ENCODE data around the gene MVB12B.
A peak's percentile ranks its signal among the peaks of the same experiment; 100 is the strongest.

DNA sequence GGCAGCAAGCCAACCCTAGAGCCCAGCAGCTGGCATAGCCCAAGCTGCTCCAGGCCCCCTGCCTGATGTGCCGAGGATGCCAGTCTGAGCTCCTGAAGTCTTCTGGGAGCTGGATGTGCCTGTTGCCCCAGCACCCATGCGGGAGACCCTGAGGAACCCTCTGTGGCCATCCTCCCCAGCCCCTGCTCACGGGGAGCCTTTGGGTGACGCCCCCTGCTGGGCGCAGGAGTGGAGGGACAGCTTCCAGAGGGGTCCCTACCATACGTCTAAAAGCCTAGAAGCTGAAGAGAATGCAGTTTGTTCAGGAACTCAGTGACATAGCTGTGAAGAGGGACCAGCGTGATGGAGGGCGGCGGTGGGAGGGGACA is 33.1 kb upstream of the MVB12B start:
- TF ChIP-seq, protein P1, sequence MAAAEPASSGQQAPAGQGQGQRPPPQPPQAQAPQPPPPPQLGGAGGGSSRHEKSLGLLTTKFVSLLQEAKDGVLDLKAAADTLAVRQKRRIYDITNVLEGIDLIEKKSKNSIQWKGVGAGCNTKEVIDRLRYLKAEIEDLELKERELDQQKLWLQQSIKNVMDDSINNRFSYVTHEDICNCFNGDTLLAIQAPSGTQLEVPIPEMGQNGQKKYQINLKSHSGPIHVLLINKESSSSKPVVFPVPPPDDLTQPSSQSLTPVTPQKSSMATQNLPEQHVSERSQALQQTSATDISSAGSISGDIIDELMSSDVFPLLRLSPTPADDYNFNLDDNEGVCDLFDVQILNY (CRISPR knock-in tag; conservative IDR thresholded peaks at IDR 0.05) = no peak
- TF ChIP-seq CHD2 (IDR thresholded peaks at IDR 0.05; ENCODE audit: low read depth, low read length) = no peak
- TF ChIP-seq, protein P2, sequence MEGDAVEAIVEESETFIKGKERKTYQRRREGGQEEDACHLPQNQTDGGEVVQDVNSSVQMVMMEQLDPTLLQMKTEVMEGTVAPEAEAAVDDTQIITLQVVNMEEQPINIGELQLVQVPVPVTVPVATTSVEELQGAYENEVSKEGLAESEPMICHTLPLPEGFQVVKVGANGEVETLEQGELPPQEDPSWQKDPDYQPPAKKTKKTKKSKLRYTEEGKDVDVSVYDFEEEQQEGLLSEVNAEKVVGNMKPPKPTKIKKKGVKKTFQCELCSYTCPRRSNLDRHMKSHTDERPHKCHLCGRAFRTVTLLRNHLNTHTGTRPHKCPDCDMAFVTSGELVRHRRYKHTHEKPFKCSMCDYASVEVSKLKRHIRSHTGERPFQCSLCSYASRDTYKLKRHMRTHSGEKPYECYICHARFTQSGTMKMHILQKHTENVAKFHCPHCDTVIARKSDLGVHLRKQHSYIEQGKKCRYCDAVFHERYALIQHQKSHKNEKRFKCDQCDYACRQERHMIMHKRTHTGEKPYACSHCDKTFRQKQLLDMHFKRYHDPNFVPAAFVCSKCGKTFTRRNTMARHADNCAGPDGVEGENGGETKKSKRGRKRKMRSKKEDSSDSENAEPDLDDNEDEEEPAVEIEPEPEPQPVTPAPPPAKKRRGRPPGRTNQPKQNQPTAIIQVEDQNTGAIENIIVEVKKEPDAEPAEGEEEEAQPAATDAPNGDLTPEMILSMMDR (CRISPR knock-in tag; IDR thresholded peaks at IDR 0.05) = peak; percentile 54
- no peak for TF ChIP-seq NFYB (CRISPR knock-in tag; IDR thresholded peaks at IDR 0.05)
- no peak for TF ChIP-seq ZNF557 (CRISPR knock-in tag; IDR thresholded peaks at IDR 0.05)
- no peak for TF ChIP-seq PRPF4 (IDR thresholded peaks at IDR 0.05; ENCODE audit: low read depth, low read length, poor library complexity, severe bottlenecking)
- TF ChIP-seq, protein P3, sequence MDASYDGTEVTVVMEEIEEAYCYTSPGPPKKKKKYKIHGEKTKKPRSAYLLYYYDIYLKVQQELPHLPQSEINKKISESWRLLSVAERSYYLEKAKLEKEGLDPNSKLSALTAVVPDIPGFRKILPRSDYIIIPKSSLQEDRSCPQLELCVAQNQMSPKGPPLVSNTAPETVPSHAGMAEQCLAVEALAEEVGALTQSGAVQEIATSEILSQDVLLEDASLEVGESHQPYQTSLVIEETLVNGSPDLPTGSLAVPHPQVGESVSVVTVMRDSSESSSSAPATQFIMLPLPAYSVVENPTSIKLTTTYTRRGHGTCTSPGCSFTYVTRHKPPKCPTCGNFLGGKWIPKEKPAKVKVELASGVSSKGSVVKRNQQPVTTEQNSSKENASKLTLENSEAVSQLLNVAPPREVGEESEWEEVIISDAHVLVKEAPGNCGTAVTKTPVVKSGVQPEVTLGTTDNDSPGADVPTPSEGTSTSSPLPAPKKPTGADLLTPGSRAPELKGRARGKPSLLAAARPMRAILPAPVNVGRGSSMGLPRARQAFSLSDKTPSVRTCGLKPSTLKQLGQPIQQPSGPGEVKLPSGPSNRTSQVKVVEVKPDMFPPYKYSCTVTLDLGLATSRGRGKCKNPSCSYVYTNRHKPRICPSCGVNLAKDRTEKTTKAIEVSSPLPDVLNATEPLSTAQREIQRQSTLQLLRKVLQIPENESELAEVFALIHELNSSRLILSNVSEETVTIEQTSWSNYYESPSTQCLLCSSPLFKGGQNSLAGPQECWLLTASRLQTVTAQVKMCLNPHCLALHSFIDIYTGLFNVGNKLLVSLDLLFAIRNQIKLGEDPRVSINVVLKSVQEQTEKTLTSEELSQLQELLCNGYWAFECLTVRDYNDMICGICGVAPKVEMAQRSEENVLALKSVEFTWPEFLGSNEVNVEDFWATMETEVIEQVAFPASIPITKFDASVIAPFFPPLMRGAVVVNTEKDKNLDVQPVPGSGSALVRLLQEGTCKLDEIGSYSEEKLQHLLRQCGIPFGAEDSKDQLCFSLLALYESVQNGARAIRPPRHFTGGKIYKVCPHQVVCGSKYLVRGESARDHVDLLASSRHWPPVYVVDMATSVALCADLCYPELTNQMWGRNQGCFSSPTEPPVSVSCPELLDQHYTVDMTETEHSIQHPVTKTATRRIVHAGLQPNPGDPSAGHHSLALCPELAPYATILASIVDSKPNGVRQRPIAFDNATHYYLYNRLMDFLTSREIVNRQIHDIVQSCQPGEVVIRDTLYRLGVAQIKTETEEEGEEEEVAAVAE (CRISPR knock-in tag; IDR thresholded peaks at IDR 0.05; ENCODE audit: borderline replicate concordance) = no peak
